Adrenal gland (tissue), 5 donors: ENCODE data around the gene CTU2.

ENCODE experiments used
- CTCF ChIP-seq, 6 experiments: fragments of 450-650 bp in 4 of 6; fragments of 200-600 bp in 2 of 6; sonication (generic) in 1 of 6; IDR thresholded peaks; 1 replicate in 5 of 6; 2 replicates in 1 of 6; pipeline versions ENCODE4 v1.5.1 to v1.8.0; 2016 to 2021; ENCODE audit warnings: antibody characterized with exemption in 6 of 6, mild to moderate bottlenecking in 2 of 6, moderate library complexity in 1 of 6
- POLR2A ChIP-seq, 2 donors: fragments of 450-650 bp; IDR thresholded peaks; one replicate each; pipeline ENCODE4 v1.6.1; 2017; ENCODE audit warnings: antibody characterized with exemption in 2 of 2, mild to moderate bottlenecking in 2 of 2, moderate library complexity in 1 of 2
- donor health status: DM: no; HTN: no; CAD: no.

GRCh38 chr16:88734361-88734728 is 28.0 kb downstream of the CTU2 start:
- TF ChIP-seq POLR2A (IDR thresholded peaks at IDR 0.05) (no peak), CTCF (IDR thresholded peaks at IDR 0.05) (no peak)
